ENCODE results near the gene RPN2.
"Not testable (repeated sequence)": the region's sequence is repeated elsewhere in the genome, so short reads cannot be mapped to it uniquely, and the experiment has no call there.

The RPN2 gene

GRCh38 chr20:37178839-37179682 lies at the start of gene RPN2, which contains the start of gene MROH8:
Gene RPN2 (plus strand): TSS chr20:37179330. CDS start chr20:37179357, 27 bp downstream.
Gene MROH8 (minus strand): TSS chr20:37179548.
- peak; percentile 95 to 99 (median 99) for DNase-seq

GRCh38 chr20:37131486-37131885 lies 47.6 kb upstream of the RPN2 start:
- DNase-seq, result no peak

- DNase-seq, result no peak
These were observed 45.2 kb upstream of the RPN2 start for GRCh38 chr20:37133952-37134351.

GRCh38 chr20:37137547-37137946 lies 41.6 kb upstream of the RPN2 start:
- DNase-seq, result no peak

GRCh38 chr20:37142708-37143107 lies 36.4 kb upstream of the RPN2 start:
- no peak for DNase-seq

- DNase-seq, result no peak
These were observed 34.2 kb upstream of the RPN2 start for GRCh38 chr20:37144856-37145404.

GRCh38 chr20:37147250-37147649 lies 31.9 kb upstream of the RPN2 start:
- no peak for DNase-seq

- not testable (repeated sequence) for DNase-seq
These were observed 28.3 kb upstream of the RPN2 start for GRCh38 chr20:37150864-37151263.

- DNase-seq, result no peak
These were observed 27.6 kb upstream of the RPN2 start for GRCh38 chr20:37151529-37151928.

- DNase-seq, result no peak
These were observed 26.8 kb upstream of the RPN2 start for GRCh38 chr20:37152284-37152683.

- no peak for DNase-seq
These were observed 24.3 kb upstream of the RPN2 start for GRCh38 chr20:37154684-37155298.

- DNase-seq, result no peak
These were observed 23.1 kb upstream of the RPN2 start for GRCh38 chr20:37155987-37156386.

GRCh38 chr20:37158248-37158647 lies 20.9 kb upstream of the RPN2 start:
- DNase-seq, result no peak

- no peak for DNase-seq
These were observed 18.4 kb upstream of the RPN2 start for GRCh38 chr20:37160683-37161082.

GRCh38 chr20:37161830-37162549 lies 17.1 kb upstream of the RPN2 start:
- no peak for DNase-seq

GRCh38 chr20:37162646-37163045 lies 16.5 kb upstream of the RPN2 start:
- no peak for DNase-seq

- DNase-seq, result no peak
These were observed 15.1 kb upstream of the RPN2 start for GRCh38 chr20:37163832-37164554.

- DNase-seq, result no peak
These were observed 14.1 kb upstream of the RPN2 start for GRCh38 chr20:37165031-37165430.

- no peak for DNase-seq
These were observed 12.3 kb upstream of the RPN2 start for GRCh38 chr20:37166867-37167266.

GRCh38 chr20:37172836-37173235 lies 6.3 kb upstream of the RPN2 start:
- DNase-seq, result no peak

- DNase-seq, result peak in 1 of 3 experiments; percentile 45
These were observed 774 bp downstream of the RPN2 start for GRCh38 chr20:37179683-37180524.

- no peak for DNase-seq
These were observed 6.6 kb downstream of the RPN2 start for GRCh38 chr20:37185686-37186085.
